NCI-H2196 (cell line): Measurements from ENCODE around the gene PRDM2.
"Not testable (repeated sequence)": the region's sequence is repeated elsewhere in the genome, so short reads cannot be mapped to it uniquely, and the experiment has no call there.

Source experiments
- DNase-seq: peaks from one replicate; lab custom pipeline; 2025; ENCODE audit not compliant: unreplicated experiment; lab: John Stamatoyannopoulos, UW

PRDM2 gene

GRCh38 chr1:13699936-13700520 is at the start of gene PRDM2:
PRDM2 (plus strand) TSS chr1:13700188; CDS start chr1:13715606, 15,418 bp downstream.
- peak; percentile 62 for DNase-seq

GRCh38 chr1:13651279-13651678 is 48.7 kb upstream of the PRDM2 start:
- no peak for DNase-seq

- DNase-seq = no peak
Observed at GRCh38 chr1:13652238-13652637, 47.8 kb upstream of the PRDM2 start.

GRCh38 chr1:13661539-13661938 is 38.4 kb upstream of the PRDM2 start:
- DNase-seq = no peak

- no peak for DNase-seq
Observed at GRCh38 chr1:13662493-13662892, 37.5 kb upstream of the PRDM2 start.

- DNase-seq = no peak
Observed at GRCh38 chr1:13663969-13664368, 36.0 kb upstream of the PRDM2 start.

- DNase-seq = no peak
Observed at GRCh38 chr1:13664451-13664850, 35.5 kb upstream of the PRDM2 start.

GRCh38 chr1:13666317-13666716 is 33.7 kb upstream of the PRDM2 start:
- DNase-seq = no peak

GRCh38 chr1:13667691-13668090 is 32.3 kb upstream of the PRDM2 start:
- no peak for DNase-seq

- DNase-seq = no peak
Observed at GRCh38 chr1:13674377-13674776, 25.6 kb upstream of the PRDM2 start.

GRCh38 chr1:13675151-13675651 is 24.8 kb upstream of the PRDM2 start:
- no peak for DNase-seq

GRCh38 chr1:13677896-13678295 is 22.1 kb upstream of the PRDM2 start:
- no peak for DNase-seq

GRCh38 chr1:13679651-13680050 is 20.3 kb upstream of the PRDM2 start:
- no peak for DNase-seq

GRCh38 chr1:13680609-13681008 is 19.4 kb upstream of the PRDM2 start:
- not testable (repeated sequence) for DNase-seq

GRCh38 chr1:13681921-13682320 is 18.1 kb upstream of the PRDM2 start:
- DNase-seq = no peak

- no peak for DNase-seq
Observed at GRCh38 chr1:13682444-13682843, 17.5 kb upstream of the PRDM2 start.

GRCh38 chr1:13683206-13683605 is 16.8 kb upstream of the PRDM2 start:
- no peak for DNase-seq

GRCh38 chr1:13687151-13687715 is 12.8 kb upstream of the PRDM2 start:
- DNase-seq = no peak

GRCh38 chr1:13693094-13693493 is 6.9 kb upstream of the PRDM2 start:
- DNase-seq = not testable (repeated sequence)

GRCh38 chr1:13694886-13695684 is 4.9 kb upstream of the PRDM2 start:
- no peak for DNase-seq

GRCh38 chr1:13697738-13698137 is 2.2 kb upstream of the PRDM2 start:
- no peak for DNase-seq

- peak; percentile 35 for DNase-seq
Observed at GRCh38 chr1:13699510-13699909, 478 bp upstream of the PRDM2 start.
